Stimulated activated naive CD4-positive, alpha-beta T cell (primary cell): Measurements from ENCODE around the gene FAM181A.
A peak's percentile ranks its signal among the peaks of the same experiment; 100 is the strongest.

ENCODE experiments used
- DNase-seq, 6 experiments: peaks; one replicate each; lab custom pipeline; 2025; lab: John Stamatoyannopoulos, UW

Gene FAM181A

GRCh38 chr14:93903342-93904184 lies 23.6 kb upstream of the FAM181A start:
- no peak for DNase-seq

GRCh38 chr14:93905623-93906022 lies 21.5 kb upstream of the FAM181A start:
- DNase-seq, result no peak

- peak in 5 of 6 experiments; percentile 3 to 23 (median 11) for DNase-seq
Observed at GRCh38 chr14:93906341-93907329, 20.5 kb upstream of the FAM181A start.

- no peak for DNase-seq
Observed at GRCh38 chr14:93909429-93910128, 17.6 kb upstream of the FAM181A start.

GRCh38 chr14:93911975-93912615 lies 15.0 kb upstream of the FAM181A start:
- DNase-seq, result no peak

GRCh38 chr14:93912782-93913181 lies 14.4 kb upstream of the FAM181A start:
- DNase-seq, result no peak

- no peak for DNase-seq
Observed at GRCh38 chr14:93914278-93914677, 12.9 kb upstream of the FAM181A start.

GRCh38 chr14:93915070-93915705 lies 12.0 kb upstream of the FAM181A start:
- no peak for DNase-seq

GRCh38 chr14:93915800-93916199 lies 11.3 kb upstream of the FAM181A start:
- DNase-seq, result no peak

- no peak for DNase-seq
Observed at GRCh38 chr14:93916498-93916897, 10.6 kb upstream of the FAM181A start.

- DNase-seq, result no peak
Observed at GRCh38 chr14:93917141-93917540, 10.0 kb upstream of the FAM181A start.

GRCh38 chr14:93921001-93921806 lies 5.9 kb upstream of the FAM181A start:
- no peak for DNase-seq

GRCh38 chr14:93923626-93924025 lies 3.5 kb upstream of the FAM181A start:
- no peak for DNase-seq

GRCh38 chr14:93924592-93925355 lies 2.4 kb upstream of the FAM181A start:
- DNase-seq, result no peak

GRCh38 chr14:93925374-93925895 lies 1.7 kb upstream of the FAM181A start:
- DNase-seq, result no peak

GRCh38 chr14:93926245-93926872 lies 785 bp upstream of the FAM181A start:
- DNase-seq, result no peak

- no peak for DNase-seq
Observed at GRCh38 chr14:93927800-93928145, 629 bp downstream of the FAM181A start.

GRCh38 chr14:93928184-93929047 lies 1.3 kb downstream of the FAM181A start:
- DNase-seq, result no peak
